Measurements from ENCODE around the gene KIF3B.
"Not testable (repeated sequence)": the region's sequence is repeated elsewhere in the genome, so short reads cannot be mapped to it uniquely, and the experiment has no call there.

KIF3B gene

DNA sequence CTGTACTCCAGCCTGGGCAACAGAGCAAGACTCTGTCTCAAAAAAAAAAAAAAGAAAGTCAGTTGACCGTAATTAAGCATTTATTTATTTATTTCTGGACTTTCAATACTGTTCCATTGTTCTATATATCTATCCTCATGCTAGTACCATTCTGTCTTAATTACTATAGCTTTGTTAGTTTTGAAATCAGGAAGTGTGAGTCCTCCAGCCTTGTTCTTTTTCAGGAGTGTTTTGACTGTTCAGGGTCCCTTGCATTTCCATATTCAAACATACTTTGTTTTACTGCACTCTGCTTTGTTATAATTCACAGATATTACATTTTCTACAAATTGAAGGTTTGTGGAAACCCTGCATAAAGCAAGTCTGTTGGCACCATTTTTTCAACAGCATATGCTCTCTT lies 43.9 kb downstream of the KIF3B start:
- H3K36me3 ChIP-seq (ENCODE audit: control insufficient read depth in 1 of 2, insufficient read depth in 2 of 2, low read depth in 1 of 2, low read length in 2 of 2) = peaks cover 14 to 42% of the 10 kb centered on the region in 2 experiments
- no peak overlapping the region for H2BK15ac ChIP-seq (ENCODE audit: low read depth, poor library complexity, severe bottlenecking)
- no peak overlapping the region for H2BK120ac ChIP-seq (ENCODE audit: low read depth, low read length)
- H3K9ac ChIP-seq (ENCODE audit: low read length) = no peak overlapping the region
- H2BK5ac ChIP-seq (ENCODE audit: low read depth, low read length, poor library complexity, severe bottlenecking) = no peak overlapping the region
- H3K9me3 ChIP-seq (ENCODE audit: control insufficient read depth, low read length) = no peaks in the 10 kb centered on the region
- no peak overlapping the region for H3K27ac ChIP-seq (ENCODE audit: low read length, poor library complexity, severe bottlenecking)
- H2AK5ac ChIP-seq (ENCODE audit: low read length, severe bottlenecking) = no peak overlapping the region
- H3K27me3 ChIP-seq (ENCODE audit: control insufficient read depth in 1 of 2, insufficient read depth in 1 of 2, low read length in 2 of 2) = no peaks in the 10 kb centered on the region
- no peak overlapping the region for H3K23ac ChIP-seq (ENCODE audit: low read length in 2 of 2)
- WGBS = no CpG with 5 or more reads among the region's 1 CpG
- no peak overlapping the region for H2AFZ ChIP-seq (ENCODE audit: low read depth, low read length)
- no peak overlapping the region for H3K4me2 ChIP-seq (ENCODE audit: low read length, poor library complexity, severe bottlenecking)
- H3K4me3 ChIP-seq (ENCODE audit: insufficient read depth in 1 of 2, low read depth in 1 of 2, low read length in 2 of 2) = no peak overlapping the region
- H3K14ac ChIP-seq (ENCODE audit: low read length in 2 of 2) = no peak overlapping the region
- no peak overlapping the region for H4K91ac ChIP-seq (ENCODE audit: low read length)
- H3K18ac ChIP-seq (ENCODE audit: low read depth in 1 of 2, low read length in 2 of 2) = no peak overlapping the region
- H2BK12ac ChIP-seq (ENCODE audit: low read length in 2 of 2) = no peak overlapping the region
- H3K4ac ChIP-seq (ENCODE audit: low read depth in 1 of 2, low read length in 2 of 2) = no peak overlapping the region
- peaks cover 9% of the 10 kb centered on the region for H3K79me1 ChIP-seq (replicated peaks; ENCODE audit: low read length, poor library complexity, severe bottlenecking)
- peaks cover 4% of the 10 kb centered on the region for H3K4me1 ChIP-seq (ENCODE audit: control insufficient read depth, insufficient read depth, low read depth, low read length)
- DNase-seq = no peak
- H4K8ac ChIP-seq (ENCODE audit: low read length) = no peak overlapping the region

DNA sequence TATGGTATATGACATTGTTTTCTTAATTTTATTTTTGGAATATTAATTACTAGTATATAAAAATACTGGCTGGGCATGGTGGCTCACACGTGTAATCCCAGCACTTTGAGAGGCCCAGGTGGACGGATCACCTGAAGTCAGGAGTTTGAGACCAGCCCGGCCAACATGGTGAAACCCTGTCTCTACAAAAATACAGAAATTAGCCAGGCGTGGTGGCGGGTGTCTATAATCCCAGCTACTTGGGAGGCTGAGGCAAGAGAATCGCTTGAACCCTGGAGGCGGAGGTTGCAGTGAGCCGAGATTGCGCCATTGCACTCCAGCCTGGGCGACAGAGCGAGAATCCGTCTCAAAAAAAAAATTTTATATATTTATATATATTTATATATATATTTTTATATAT lies 44.8 kb downstream of the KIF3B start:
- not testable (repeated sequence) for H2BK5ac ChIP-seq (ENCODE audit: low read depth, low read length, poor library complexity, severe bottlenecking); H2BK12ac ChIP-seq (ENCODE audit: low read length in 2 of 2); H3K27ac ChIP-seq (ENCODE audit: low read length, poor library complexity, severe bottlenecking); H3K14ac ChIP-seq (ENCODE audit: low read length in 2 of 2); H2BK120ac ChIP-seq (ENCODE audit: low read depth, low read length); H3K27me3 ChIP-seq (ENCODE audit: control insufficient read depth in 1 of 2, insufficient read depth in 1 of 2, low read length in 2 of 2); H2BK15ac ChIP-seq (ENCODE audit: low read depth, poor library complexity, severe bottlenecking); H3K18ac ChIP-seq (ENCODE audit: low read depth in 1 of 2, low read length in 2 of 2); DNase-seq; H3K9me3 ChIP-seq (ENCODE audit: control insufficient read depth, low read length); H3K79me1 ChIP-seq (replicated peaks; ENCODE audit: low read length, poor library complexity, severe bottlenecking); H3K4ac ChIP-seq (ENCODE audit: low read depth in 1 of 2, low read length in 2 of 2); H2AFZ ChIP-seq (ENCODE audit: low read depth, low read length); H3K9ac ChIP-seq (ENCODE audit: low read length); H3K4me3 ChIP-seq (ENCODE audit: insufficient read depth in 1 of 2, low read depth in 1 of 2, low read length in 2 of 2); H3K4me2 ChIP-seq (ENCODE audit: low read length, poor library complexity, severe bottlenecking); H3K4me1 ChIP-seq (ENCODE audit: control insufficient read depth, insufficient read depth, low read depth, low read length); H3K23ac ChIP-seq (ENCODE audit: low read length in 2 of 2); H4K8ac ChIP-seq (ENCODE audit: low read length); H2AK5ac ChIP-seq (ENCODE audit: low read length, severe bottlenecking); H4K91ac ChIP-seq (ENCODE audit: low read length)
- WGBS = 98% methylated on average over 6 of the region's 12 CpGs
- peaks cover 6 to 42% of the 10 kb centered on the region in 2 experiments for H3K36me3 ChIP-seq (ENCODE audit: control insufficient read depth in 1 of 2, insufficient read depth in 2 of 2, low read depth in 1 of 2, low read length in 2 of 2)

DNA sequence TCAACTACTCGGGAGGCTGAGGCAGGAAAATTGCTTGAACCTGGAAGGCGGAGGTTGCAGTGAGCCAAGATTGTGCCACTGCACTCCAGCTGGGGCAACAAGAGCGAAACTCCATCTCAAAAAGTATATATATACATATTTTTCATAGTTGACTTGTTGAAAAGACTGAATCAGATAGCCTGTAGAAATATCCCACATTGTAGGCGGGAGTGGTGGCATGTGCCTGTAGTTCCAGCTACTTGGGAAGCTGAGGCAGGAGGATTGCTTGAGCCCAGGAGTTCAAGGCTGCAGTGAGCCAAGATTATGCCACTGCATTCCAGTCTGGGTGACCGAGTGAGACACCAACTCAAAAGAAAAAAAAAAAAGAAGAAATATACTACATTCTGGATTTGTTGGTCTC lies 46.3 kb downstream of the KIF3B start:
- H2BK12ac ChIP-seq (ENCODE audit: low read length in 2 of 2); H3K9ac ChIP-seq (ENCODE audit: low read length); H2AK5ac ChIP-seq (ENCODE audit: low read length, severe bottlenecking); H2BK5ac ChIP-seq (ENCODE audit: low read depth, low read length, poor library complexity, severe bottlenecking); H3K4ac ChIP-seq (ENCODE audit: low read depth in 1 of 2, low read length in 2 of 2); H3K79me1 ChIP-seq (replicated peaks; ENCODE audit: low read length, poor library complexity, severe bottlenecking); H3K4me3 ChIP-seq (ENCODE audit: insufficient read depth in 1 of 2, low read depth in 1 of 2, low read length in 2 of 2); H3K18ac ChIP-seq (ENCODE audit: low read depth in 1 of 2, low read length in 2 of 2); H3K27ac ChIP-seq (ENCODE audit: low read length, poor library complexity, severe bottlenecking); DNase-seq; H3K4me2 ChIP-seq (ENCODE audit: low read length, poor library complexity, severe bottlenecking); H3K14ac ChIP-seq (ENCODE audit: low read length in 2 of 2); H4K8ac ChIP-seq (ENCODE audit: low read length); H2AFZ ChIP-seq (ENCODE audit: low read depth, low read length); H3K23ac ChIP-seq (ENCODE audit: low read length in 2 of 2); H3K27me3 ChIP-seq (ENCODE audit: control insufficient read depth in 1 of 2, insufficient read depth in 1 of 2, low read length in 2 of 2); H4K91ac ChIP-seq (ENCODE audit: low read length); H2BK15ac ChIP-seq (ENCODE audit: low read depth, poor library complexity, severe bottlenecking); H3K9me3 ChIP-seq (ENCODE audit: control insufficient read depth, low read length); H2BK120ac ChIP-seq (ENCODE audit: low read depth, low read length): not testable (repeated sequence)
- Histone ChIP-seq H3K4me1 (ENCODE audit: control insufficient read depth, insufficient read depth, low read depth, low read length) (peaks cover 12% of the 10 kb centered on the region), H3K36me3 (ENCODE audit: control insufficient read depth in 1 of 2, insufficient read depth in 2 of 2, low read depth in 1 of 2, low read length in 2 of 2) (peaks cover 3 to 37% of the 10 kb centered on the region in 2 experiments)
- 95% methylated on average over 3 of the region's 5 CpGs for WGBS

DNA sequence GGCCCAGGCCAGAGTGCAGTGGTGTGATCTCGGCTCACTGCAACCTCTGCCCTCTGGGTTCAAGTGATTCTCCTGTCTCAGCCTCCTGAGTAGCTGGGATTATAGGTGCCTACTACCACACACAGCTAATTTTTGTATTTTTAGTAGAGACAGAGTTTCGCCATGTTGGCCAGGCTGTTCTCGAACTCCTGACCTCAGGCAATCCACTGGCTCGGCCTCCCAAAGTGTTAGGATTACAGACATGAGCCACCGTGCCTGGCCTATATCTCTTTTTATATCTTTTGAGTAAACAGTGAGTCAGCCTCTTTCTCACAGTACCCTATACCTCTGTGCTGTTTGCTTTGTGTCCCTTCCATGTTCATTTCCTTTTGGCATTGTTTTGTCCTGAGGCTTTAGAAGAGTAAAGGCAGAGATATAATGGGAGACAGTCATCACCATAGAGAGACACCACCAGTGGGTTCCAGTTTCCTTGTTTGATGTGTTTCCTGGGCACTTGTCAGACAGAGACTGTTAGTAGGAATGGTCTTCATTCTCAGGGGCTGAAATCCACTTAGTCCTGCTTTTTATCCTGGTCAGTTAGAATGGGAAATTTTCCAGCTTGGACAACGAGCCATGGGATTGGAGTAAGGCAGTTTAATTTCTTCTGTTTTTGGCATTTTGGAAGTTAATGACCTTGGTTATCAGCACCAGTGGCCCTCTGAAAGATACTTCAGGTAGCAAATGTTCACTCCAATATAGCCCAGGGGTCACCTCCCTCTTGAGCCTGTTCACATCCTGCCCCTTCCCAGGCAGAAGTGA lies 48.5 kb downstream of the KIF3B start:
- no peak overlapping the region for H2BK15ac ChIP-seq (ENCODE audit: low read depth, poor library complexity, severe bottlenecking)
- no peak overlapping the region for H3K4me3 ChIP-seq (ENCODE audit: insufficient read depth in 1 of 2, low read depth in 1 of 2, low read length in 2 of 2)
- H3K79me1 ChIP-seq (replicated peaks; ENCODE audit: low read length, poor library complexity, severe bottlenecking) = peaks cover 13% of the 10 kb centered on the region
- peaks cover 6 to 42% of the 10 kb centered on the region in 2 experiments for H3K36me3 ChIP-seq (ENCODE audit: control insufficient read depth in 1 of 2, insufficient read depth in 2 of 2, low read depth in 1 of 2, low read length in 2 of 2)
- H3K23ac ChIP-seq (ENCODE audit: low read length in 2 of 2) = no peak overlapping the region
- WGBS = 50% methylated on average over 6 of the region's 6 CpGs
- peak overlapping the region; percentile 74 for H3K27ac ChIP-seq (ENCODE audit: low read length, poor library complexity, severe bottlenecking)
- H3K4me2 ChIP-seq (ENCODE audit: low read length, poor library complexity, severe bottlenecking) = no peak overlapping the region
- no peak overlapping the region for H4K91ac ChIP-seq (ENCODE audit: low read length)
- H2BK120ac ChIP-seq (ENCODE audit: low read depth, low read length) = no peak overlapping the region
- no peaks in the 10 kb centered on the region for H3K27me3 ChIP-seq (ENCODE audit: control insufficient read depth in 1 of 2, insufficient read depth in 1 of 2, low read length in 2 of 2)
- H2AK5ac ChIP-seq (ENCODE audit: low read length, severe bottlenecking) = peak overlapping the region; percentile 24
- H3K4me1 ChIP-seq (ENCODE audit: control insufficient read depth, insufficient read depth, low read depth, low read length) = peaks cover 10% of the 10 kb centered on the region
- H3K4ac ChIP-seq (ENCODE audit: low read depth in 1 of 2, low read length in 2 of 2) = no peak overlapping the region
- H3K14ac ChIP-seq (ENCODE audit: low read length in 2 of 2) = no peak overlapping the region
- H3K9me3 ChIP-seq (ENCODE audit: control insufficient read depth, low read length) = no peaks in the 10 kb centered on the region
- DNase-seq = peak; percentile 86
- H2AFZ ChIP-seq (ENCODE audit: low read depth, low read length) = no peak overlapping the region
- peak overlapping the region in 1 of 2 experiments; percentile 12 for H3K18ac ChIP-seq (ENCODE audit: low read depth in 1 of 2, low read length in 2 of 2)
- H3K9ac ChIP-seq (ENCODE audit: low read length) = no peak overlapping the region
- peak overlapping the region; percentile 24 for H2BK5ac ChIP-seq (ENCODE audit: low read depth, low read length, poor library complexity, severe bottlenecking)
- no peak overlapping the region for H4K8ac ChIP-seq (ENCODE audit: low read length)
- peak overlapping the region in 1 of 2 experiments; percentile 82 for H2BK12ac ChIP-seq (ENCODE audit: low read length in 2 of 2)
